GM21360 (cell line): ENCODE measurements around the gene THRB.
"Not testable (repeated sequence)": the region's sequence is repeated elsewhere in the genome, so short reads cannot be mapped to it uniquely, and the experiment has no call there.

ENCODE experiments used
- ATAC-seq: cut with Tn5 transposase; IDR thresholded peaks from one replicate; pipeline ENCODE4 v1.9.1; 2021; ENCODE audit warnings: mild to moderate bottlenecking, moderate library complexity; ENCODE audit not compliant: unreplicated experiment

THRB gene

DNA sequence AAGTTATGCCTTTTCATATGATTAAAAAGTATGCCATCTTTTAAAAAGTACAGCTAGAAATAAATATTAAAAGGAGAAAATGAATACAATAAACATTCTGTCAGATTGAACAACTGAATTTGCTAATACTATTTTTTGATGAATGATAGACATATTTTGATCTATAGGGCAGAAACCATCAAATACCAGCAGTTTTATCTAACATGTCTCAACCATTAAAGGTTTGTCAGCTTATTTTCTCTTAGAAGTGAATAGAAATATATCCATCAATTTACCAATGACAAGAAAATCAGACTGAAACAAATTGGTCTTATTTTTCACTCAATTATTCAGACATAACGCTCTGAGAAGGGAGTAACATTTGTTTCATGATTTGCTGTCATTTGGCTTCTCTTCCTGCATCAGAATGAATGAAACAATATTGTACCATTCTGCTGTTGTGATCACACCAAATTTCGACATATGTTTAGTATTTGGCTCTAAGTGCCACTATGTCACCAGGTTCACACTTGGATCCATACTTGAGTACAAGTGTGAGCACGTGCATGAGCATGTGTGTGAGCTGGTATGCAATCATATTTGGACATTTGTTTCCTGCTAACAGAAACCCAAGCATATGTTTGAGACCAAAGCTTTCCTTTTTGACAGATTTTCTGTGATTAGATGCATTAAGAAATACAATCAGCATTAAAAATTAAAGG, 86.5 kb downstream of the THRB start:
- no peak for ATAC-seq

DNA sequence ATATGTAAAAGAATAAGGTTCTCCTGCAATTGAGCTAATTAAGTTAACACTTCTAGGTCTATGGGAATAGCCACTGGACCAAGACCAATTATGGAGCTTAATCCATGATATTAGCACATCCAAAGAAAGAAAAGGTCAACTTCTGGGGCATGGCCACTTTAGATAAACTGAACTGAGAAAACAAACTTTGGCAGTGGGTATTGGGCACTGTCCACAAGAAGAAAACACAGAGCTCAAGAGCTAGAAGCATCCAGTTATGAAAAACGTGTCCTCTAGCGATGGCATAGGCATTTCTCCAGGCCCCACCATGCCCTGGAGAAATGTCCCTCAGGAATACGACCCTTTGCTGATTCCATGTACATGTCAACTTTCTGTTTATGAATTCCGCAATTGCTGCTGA, 87.8 kb downstream of the THRB start:
- no peak for ATAC-seq

DNA sequence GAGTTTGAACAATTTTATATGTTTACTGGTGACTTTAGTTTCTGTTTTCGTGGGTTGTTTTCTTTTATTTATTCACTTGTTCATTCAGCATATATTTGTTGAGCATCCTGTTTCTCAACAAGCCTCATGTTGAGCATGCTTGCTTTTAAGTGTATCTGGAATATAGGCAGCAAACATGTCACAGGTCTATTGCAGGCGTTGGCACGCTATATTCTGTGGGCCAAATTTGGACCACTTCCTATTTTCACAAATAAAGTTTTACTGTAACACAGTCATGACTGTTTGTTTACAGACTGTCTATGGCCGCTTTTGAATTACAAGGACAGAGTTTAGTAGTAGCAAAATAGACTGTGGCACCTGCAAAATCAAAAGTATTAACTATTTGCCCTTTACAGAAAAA, 89.6 kb downstream of the THRB start:
- ATAC-seq: no peak

DNA sequence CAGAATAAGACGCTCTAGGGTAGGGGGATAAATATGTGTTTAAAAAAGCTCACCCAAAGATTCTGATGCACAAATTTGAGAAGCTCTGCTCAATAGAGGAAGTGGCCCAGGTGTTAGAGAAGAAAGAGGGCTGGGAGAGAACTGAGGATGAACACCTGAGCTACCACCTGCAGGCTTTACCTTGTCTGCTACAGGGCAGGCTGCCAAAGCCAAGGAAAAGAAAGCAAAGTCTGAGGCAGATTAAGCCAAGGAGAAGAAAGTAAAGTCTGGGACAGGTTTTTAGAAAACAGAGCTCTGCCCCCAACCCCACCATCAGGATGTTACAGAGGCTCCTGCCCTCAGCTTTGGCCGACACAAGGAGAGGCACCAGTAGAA, 92.9 kb downstream of the THRB start:
- no peak for ATAC-seq

DNA sequence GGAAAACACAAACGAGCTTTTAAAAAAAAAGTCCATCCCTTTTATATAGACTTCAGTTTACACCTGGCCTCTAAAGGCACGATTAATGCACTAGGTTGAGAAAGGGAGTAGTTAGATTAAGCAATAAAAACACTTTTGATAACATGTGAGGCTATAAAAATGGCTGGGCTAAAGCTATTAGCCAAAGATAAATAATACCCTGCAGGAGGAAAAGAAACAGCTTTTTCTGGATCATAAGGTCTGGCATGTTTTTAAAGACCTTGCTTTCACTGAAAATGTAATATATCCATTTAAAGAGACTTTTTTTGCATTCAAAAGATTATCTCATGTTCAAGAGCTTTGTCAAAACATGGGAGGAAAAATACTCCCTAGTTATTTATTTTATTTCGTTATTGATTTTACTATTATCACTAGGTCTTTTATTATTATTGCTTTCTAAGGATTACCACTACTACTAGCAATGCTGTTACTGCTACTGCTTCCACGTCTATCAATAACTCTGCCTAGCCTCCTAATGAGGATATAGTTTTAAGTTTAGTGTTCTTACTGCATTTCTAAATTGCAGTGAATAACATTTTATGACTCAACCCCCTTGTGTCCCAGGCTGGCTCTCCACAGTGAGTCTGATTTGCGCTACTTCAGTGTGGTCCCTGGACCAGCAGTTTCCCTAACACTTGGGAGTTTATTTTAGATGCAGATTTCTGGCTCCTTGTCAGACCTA, 93.4 kb downstream of the THRB start:
- ATAC-seq: no peak

DNA sequence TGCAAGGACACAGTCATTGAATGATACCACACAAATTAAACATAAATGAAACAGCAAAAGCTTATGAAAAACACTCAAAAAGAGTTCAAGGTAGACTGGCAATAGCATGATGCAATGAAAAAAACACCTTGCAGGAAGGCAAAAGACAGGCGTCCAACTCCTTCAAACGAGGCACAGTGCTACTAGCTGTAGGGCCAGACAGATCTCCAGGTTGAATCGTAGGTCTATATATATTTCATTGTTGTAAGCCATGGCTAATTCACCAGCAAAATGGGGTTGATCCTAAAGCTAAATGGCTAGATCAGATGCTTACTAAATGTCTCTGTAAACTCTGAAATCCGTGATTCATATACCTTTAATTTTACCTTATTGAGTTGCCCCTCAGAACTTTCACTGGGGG, 94.2 kb downstream of the THRB start:
- ATAC-seq: no peak

DNA sequence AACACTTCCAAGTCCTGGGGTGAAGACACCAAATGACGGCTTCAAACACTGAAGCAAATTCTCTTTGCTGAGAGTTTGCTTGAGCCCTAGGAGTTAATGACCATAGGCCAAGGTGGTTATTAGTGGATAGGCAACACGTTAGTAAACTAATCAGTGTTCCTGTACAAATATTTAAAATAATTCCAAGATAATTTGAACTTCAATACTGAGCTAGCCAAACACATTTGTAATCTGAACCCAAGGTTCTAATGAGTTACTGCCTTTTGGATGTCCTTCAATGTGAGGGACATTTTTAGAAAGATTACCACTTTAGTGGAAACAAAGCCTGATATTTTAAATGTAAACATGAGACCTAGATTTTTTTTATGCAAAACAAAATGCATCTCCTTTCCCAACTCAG, 94.6 kb downstream of the THRB start:
- no peak for ATAC-seq

DNA sequence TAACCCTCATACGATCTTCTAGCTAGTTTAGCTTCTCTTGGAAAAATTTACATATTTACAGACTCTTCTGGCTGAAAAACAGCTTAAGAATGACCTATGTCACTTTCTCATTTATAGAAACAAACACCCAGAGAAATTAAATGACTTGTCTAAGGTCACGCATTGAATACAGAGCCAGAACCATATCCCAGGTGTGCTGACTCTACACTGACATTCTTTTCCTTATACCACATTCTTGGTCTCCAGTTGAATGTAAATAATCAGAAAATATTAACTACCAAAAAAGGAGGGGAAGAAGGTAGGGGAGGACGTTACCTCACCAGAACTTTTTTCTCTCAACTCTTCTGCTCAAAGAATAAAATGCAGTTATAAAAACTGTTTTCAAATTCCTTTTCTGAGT, 95.0 kb downstream of the THRB start:
- ATAC-seq: no peak

DNA sequence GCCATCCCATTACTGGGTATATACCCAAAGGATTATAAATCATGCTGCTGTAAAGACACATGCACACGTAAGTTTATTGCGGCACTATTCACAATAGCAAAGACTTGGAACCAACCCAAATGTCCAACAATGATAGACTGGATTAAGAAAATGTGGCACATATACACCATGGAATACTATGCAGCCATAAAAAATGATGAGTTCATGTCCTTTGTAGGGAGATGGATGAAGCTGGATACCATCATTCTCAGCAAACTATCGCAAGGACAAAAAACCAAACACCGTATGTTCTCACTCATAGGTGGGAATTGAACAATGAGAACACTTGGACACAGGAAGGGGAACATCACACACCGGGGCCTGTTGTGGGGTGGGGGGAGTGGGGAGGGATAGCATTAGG, 95.9 kb downstream of the THRB start:
- not testable (repeated sequence) for ATAC-seq

DNA sequence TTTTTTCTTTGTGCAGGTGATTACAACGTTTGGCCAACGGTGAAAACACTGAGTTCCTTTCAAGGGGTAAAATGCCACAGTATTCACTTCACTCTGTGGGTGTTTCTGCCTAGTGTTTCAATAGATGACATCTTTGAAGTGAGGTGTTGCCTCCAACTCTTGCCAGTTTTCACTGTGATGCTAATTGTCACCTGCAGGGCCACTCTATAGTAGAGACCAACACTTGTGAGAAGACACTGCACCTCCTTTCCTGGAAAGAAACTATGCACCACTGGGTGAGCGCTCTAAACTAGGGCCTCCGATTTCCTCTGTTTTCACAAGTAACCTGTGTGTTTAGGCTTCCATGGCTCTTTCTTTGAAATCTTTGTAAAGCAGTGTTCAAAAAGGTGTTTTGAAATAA, 98.3 kb downstream of the THRB start:
- no peak for ATAC-seq

DNA sequence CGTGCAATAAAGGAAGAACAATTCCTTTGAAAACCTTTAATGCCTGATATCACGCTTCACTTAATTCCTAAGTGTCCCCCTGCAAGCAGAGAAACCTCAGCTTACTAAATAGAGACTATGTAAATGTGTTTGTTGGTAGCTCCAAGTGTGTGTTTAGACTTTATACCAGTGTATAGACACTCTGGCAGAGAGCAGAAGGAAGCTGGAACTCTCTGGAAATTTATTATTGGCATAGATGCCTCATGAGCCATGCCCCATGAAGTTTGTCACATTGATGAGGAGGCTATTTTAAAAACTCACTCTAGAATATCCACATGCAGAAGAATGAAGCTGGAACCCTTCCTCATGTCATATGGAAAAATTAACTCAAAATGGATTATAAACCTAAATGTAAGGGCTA, 99.9 kb downstream of the THRB start:
- ATAC-seq: no peak

DNA sequence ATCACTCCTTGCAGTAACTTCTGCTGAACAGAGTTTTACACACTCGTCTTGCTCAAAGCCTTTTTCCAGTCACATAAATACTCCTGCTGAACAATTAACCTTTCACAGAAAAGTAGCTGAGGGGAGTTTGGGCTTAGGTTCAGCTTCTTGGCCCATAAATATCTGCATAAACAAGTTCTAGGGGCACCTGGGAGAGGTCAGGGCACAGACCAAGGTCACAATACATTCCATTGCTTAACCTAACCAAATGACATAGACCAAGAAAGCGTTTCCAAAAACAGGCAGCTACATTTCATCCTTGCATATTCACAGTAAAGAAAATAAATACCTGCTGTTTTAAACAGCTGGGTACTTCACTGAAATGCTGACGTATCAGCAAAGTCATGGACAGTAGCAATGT, 101.3 kb downstream of the THRB start:
- no peak for ATAC-seq

DNA sequence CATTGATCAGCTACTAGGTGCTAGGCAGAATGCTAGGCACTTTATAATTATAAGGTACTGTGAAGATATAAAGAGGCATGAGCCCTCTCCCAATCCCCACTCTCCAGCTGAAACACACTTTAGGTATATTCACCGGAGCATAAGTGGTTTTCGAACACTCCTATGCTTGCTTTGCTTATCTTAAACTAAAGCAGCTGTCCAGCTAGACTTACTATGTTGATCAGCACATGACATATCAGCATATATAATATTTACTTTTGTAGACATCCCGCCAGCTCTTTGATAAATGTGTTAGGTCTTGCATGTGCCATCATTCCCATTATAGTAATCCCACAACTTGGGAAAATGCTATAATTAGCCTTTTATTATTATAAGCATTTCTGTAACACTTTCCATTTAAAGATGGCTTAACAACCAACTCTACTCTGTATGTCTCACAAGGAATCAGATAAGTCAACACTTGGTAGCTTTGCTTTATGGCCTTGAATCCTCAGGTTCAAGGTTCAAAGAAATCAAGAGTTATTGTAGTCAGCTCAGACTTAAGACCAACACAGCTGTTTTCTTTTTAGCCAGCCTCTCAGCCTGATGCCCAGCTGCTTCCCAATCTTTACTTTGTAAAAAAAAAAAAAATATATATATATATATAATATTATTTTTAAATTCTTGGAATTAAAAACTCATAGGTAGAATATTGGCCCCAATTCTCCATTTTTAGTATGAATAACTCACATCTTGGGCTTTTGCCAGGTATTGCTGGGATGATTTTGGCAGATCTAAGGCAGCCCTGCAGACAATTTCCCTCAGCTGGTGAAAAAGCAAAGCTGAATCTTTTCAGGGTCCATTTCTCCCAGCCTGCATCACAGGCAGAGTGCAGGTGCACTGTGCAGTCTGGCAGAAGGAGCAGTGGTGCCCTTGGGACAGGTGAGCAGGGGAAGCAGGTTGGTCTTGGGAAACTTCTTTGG, 104.2 kb downstream of the THRB start:
- no peak for ATAC-seq

DNA sequence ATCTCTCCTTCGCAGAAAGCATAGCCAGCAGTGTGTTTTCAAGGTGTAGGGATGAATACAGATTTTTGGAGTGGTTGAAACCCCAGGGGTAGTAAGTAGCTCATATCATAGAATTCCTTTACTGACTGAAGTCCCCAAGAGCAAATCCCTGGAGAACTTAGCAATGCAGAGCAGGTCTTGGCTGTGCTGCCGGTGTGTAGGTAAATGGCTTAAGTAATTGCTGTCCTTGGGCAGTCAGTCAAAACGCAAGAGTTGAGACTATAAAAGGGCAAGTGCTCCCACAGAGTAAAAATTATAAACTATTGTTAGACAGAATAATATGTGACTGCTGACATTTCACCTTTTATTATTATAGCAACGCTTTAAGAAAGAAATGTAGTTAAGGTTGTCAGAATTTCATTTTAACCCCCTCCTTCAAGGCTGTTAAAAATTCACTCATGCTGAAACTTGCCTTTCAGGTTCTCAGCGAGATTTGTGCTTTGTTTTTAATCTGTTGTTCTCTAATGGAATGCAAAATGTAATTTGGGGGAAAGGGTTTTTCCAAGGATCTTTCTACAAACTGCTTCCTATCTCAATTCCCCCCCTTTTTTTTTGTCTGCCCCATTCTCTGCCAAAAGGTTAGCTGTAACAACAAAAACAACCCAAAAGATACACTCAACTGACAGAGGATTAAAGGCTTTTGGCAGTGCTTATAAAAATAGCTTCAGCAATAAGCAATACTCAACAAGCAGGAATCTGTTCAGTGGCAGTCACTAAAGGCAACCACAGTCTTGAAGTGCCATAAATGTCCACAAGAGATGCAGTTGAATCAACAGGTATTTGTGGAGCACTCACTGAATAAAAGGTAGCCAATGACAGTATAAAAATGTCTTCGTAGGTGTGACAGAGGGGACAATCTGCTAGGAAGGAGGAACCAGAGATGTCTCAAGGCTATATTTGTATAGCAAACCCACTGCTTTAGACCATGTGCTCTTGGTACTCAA, 105.3 kb downstream of the THRB start:
- ATAC-seq: no peak

DNA sequence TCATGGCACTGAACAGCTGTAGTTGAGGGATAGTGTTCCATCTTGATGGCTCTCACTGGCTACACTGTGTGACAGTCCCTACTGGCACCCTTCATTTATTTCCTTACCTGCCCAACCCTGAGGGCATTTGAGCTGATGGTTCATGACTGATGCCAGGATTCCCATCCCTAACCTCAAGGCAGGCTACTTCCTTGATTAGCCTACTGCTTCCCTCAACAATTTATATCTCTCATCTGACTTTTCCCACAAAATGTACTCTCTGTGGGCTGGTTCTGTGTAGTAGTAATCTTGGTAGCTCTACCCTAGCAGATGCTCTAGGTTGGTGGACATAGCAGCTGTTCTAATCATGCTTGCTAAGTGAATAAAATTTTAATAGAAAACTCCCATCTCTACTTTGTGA, 106.0 kb downstream of the THRB start:
- ATAC-seq: no peak

DNA sequence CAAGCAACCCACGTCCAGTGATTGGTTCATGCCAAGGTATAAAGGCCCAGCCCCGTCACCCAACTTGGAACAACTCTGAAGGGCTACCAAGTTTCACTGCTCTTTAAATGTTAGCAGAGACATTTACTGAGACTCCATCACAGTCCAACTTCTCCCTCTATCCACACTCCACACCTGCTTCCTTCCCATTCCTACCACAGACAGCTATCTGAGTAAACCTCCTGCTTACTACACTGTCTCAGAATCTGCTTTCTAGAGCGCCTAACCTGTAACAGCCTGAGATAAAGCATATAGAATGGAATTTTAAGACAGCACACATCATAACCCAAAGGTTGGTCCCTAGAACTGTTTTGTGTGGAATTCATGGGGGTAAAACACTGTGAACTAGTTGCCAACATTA, 106.5 kb downstream of the THRB start:
- ATAC-seq: no peak

DNA sequence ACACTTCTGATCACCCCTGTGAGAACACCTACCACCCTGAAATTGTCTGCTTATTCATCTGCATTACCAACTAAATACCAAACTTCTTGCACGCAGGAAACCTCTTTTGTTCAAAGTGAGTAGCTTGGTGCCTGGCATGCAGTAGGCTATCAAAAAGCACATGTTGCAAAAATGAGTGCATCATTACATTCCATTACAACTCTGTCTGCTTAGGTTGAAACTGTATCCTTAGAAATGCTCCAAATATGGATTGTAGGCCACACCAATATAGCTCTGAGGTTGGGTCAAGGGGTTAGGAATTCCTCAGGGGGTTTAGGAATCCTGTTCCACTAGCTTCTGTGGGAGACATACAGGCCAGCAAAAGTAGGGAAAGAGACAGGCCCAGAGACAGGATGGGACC, 107.2 kb downstream of the THRB start:
- ATAC-seq: no peak

DNA sequence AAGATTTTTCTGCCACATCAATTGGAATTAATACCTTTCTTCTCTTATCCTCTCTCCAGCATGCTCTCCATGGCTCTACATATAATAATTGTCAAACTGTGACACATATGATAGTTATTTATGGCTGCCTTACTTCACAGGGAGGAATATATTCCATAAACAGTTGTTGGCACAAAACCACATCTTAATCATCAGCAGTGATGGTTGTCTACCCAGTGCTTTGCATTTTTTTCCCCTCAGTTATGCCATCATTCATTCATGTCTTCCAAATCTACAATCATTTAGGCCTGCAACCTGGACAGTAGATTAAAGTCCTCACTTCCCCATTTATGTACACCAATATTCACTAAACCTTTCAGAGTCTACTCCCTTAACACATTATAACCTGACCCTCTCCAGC, 107.7 kb downstream of the THRB start:
- ATAC-seq: no peak

DNA sequence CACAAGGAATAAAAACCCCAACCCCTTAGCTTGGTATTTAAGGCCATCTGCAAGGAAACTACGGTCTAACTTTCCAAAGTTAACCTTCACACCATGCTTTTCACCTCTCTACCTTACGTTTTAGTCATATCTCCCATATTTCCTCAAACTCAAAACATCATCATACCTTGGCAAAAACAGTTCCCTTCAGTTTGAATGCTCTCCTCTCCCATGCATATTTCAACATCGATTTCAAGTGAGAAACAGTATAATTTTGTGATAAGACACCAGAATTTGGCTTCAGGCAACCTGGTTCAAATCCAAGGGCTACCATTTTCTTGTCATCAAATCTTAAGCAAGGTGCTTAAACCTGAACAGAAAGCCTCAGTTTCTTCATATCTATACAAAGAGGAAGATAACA, 108.2 kb downstream of the THRB start:
- ATAC-seq: no peak

DNA sequence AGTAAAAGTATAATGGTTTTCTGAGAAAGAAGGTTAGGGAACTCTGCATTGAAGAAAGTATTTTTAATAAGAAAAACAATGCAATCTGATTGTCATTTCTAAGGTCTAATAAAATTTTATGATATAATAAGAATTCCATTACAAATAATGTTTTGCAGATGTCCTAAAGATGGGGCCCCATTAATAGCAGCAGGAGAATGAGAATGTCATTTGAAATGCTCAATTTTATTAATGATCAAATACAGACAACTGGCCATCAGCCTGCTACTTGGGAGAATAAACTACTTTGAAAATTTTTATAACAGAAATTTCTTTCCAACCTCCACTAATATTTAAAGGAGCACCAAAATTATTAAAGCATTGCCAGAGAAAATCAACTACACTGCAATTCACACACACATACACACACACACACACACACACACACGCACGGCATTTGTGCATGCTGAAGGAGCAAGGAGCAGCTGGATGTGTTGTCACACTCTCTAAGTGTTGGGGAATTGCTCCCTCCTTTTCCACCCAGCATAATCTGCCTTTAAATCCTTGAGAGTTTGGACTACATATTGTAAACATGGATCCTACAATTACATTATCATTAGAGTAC, 109.5 kb downstream of the THRB start:
- no peak for ATAC-seq
